DOHH2 (cell line): ENCODE results near the gene ZBTB47.

Source experiments
- CTCF ChIP-seq: fragments of 200-600 bp; sonication (generic); IDR thresholded peaks from one replicate; pipeline ENCODE4 v1.5.1; 2014; ENCODE audit warnings: antibody characterized with exemption, mild to moderate bottlenecking, low read depth, low read length; ENCODE audit not compliant: poor library complexity, severe bottlenecking
- EZH2phosphoT487 ChIP-seq: fragments of 200-600 bp; sonication (generic); IDR thresholded peaks from 2 replicates; pipeline ENCODE4 v1.6.1; 2017; ENCODE audit warnings: borderline replicate concordance, mild to moderate bottlenecking, antibody characterized with exemption, low read length, moderate library complexity, mixed read lengths

- TF ChIP-seq CTCF, result no peak
- no peak for TF ChIP-seq EZH2phosphoT487
These were observed 56.1 kb downstream of the ZBTB47 start for GRCh38 chr3:42709621-42710020.
